GM12874 (cell line): ENCODE data around the gene ABCC2.

Source experiments
- TF ChIP-seq, protein P1 (sequence below): IDR thresholded peaks from 2 replicates; pipeline ENCODE4 v1.5.1; 2011; ENCODE audit warnings: low read depth, mild to moderate bottlenecking, control low read depth, low read length, moderate library complexity; ENCODE audit not compliant: insufficient read depth

Gene ABCC2

GRCh38 chr10:99849536-99849935 is 67.1 kb downstream of the ABCC2 start:
- TF ChIP-seq, protein P1, sequence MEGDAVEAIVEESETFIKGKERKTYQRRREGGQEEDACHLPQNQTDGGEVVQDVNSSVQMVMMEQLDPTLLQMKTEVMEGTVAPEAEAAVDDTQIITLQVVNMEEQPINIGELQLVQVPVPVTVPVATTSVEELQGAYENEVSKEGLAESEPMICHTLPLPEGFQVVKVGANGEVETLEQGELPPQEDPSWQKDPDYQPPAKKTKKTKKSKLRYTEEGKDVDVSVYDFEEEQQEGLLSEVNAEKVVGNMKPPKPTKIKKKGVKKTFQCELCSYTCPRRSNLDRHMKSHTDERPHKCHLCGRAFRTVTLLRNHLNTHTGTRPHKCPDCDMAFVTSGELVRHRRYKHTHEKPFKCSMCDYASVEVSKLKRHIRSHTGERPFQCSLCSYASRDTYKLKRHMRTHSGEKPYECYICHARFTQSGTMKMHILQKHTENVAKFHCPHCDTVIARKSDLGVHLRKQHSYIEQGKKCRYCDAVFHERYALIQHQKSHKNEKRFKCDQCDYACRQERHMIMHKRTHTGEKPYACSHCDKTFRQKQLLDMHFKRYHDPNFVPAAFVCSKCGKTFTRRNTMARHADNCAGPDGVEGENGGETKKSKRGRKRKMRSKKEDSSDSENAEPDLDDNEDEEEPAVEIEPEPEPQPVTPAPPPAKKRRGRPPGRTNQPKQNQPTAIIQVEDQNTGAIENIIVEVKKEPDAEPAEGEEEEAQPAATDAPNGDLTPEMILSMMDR = no peak

DNA sequence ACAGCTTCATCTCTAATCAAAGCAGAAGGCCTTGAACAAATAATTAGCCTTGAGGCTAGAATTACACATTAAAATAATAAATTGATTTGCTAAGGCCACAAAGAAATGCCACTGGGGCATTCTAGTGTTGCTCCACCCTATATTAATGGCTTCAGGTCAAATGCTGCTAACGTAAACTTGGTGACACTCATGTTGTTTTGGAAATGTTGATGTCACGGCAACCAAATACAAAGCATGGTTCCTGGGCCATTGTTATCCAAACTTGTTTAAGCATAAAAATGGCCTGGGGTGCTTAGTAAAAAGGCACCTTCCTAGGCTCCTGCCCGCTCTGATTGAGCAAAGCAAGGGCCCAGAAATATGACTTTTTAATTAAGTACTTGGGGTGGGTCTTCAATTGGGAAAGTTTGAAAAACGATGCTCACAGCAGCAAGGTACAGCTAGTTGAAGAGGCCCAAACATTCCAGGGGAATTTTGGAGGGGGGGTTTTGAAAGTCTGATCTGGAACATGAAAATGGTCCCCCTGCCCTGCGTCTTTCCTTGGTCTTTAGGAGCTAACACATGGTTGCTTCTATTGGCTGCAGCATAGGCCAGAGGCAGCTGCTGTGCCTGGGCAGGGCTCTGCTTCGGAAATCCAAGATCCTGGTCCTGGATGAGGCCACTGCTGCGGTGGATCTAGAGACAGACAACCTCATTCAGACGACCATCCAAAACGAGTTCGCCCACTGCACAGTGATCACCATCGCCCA is 67.8 kb downstream of the ABCC2 start:
- TF ChIP-seq, protein P1 = no peak

GRCh38 chr10:99850767-99851340 is 68.4 kb downstream of the ABCC2 start:
- TF ChIP-seq, protein P1 = no peak

- TF ChIP-seq, protein P1 = no peak
These were observed 69.4 kb downstream of the ABCC2 start for GRCh38 chr10:99851825-99852224.

GRCh38 chr10:99852481-99853213 is 70.2 kb downstream of the ABCC2 start:
- TF ChIP-seq, protein P1 = no peak

- TF ChIP-seq, protein P1 = no peak
These were observed 71.2 kb downstream of the ABCC2 start for GRCh38 chr10:99853655-99854054.

DNA sequence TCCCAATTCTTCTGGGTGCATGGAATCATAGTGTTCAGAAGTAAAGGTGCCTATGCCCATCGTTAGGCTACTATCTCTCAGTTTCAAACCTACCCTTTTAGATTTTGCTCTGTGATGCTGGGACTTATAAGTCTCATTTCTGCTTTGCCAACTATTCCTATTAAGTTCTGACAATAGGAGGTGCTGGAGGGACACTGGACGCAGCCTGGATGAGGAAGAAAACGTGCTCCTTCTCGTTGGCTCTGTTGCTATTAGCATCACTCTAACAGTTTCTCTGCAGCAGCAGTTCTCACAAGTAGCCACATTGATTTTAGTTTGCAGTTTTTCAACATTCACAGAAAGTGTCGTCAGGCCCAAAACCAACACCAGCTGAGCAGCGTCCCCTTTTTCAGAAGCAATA is 72.4 kb downstream of the ABCC2 start:
- TF ChIP-seq, protein P1 = 0 out of 2 replicates have a peak, but pooled peaks have one; percentile 4
